ENCODE measurements around the gene B3GALNT1.
"Not testable (repeated sequence)": the region's sequence is repeated elsewhere in the genome, so short reads cannot be mapped to it uniquely, and the experiment has no call there.

DNA sequence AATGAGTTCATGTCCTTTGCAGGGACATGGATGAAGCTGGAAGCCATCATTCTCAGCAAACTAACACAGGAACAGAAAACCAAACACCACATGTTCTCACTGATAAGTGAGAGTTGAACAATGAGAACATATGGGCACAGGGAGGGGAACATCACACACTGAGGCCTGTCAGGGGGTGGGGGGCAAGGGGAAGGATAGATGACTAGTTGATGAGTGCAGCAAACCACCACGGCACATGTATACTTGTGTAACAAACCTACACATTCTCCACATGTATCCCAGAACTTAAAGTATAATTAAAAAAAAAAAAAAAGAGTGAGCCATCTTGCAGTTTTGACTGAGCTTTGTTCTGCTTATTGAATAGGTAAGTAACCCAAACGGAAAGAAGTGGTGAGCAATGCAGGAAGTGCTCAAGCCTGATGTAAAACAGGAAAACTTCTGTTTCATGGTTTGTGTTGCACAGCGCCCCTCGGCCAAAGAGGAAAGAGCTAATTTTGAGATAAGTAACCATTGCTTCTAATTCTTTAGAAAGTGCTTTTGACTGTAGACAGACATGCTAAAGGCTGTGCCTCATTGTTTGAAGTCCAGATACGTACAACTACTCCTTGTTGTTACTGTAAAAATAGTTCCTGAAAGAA lies 70.1 kb downstream of the B3GALNT1 start:
- TF ChIP-seq, protein P1, sequence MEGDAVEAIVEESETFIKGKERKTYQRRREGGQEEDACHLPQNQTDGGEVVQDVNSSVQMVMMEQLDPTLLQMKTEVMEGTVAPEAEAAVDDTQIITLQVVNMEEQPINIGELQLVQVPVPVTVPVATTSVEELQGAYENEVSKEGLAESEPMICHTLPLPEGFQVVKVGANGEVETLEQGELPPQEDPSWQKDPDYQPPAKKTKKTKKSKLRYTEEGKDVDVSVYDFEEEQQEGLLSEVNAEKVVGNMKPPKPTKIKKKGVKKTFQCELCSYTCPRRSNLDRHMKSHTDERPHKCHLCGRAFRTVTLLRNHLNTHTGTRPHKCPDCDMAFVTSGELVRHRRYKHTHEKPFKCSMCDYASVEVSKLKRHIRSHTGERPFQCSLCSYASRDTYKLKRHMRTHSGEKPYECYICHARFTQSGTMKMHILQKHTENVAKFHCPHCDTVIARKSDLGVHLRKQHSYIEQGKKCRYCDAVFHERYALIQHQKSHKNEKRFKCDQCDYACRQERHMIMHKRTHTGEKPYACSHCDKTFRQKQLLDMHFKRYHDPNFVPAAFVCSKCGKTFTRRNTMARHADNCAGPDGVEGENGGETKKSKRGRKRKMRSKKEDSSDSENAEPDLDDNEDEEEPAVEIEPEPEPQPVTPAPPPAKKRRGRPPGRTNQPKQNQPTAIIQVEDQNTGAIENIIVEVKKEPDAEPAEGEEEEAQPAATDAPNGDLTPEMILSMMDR (IDR thresholded peaks at IDR 0.05): not testable (repeated sequence)
- not testable (repeated sequence) for TF ChIP-seq EP300, POLR2A (IDR thresholded peaks at IDR 0.05)

Data from gastroesophageal sphincter (tissue), 3 donors.